HUES64 (cell line): ENCODE measurements around the gene SHKBP1.

Experiments
- H3K27ac ChIP-seq: 2 replicates; pipeline ENCODE4 v1.7.0; 2013; ENCODE audit warnings: low read depth, low read length, inconsistent platforms
- H3K27me3 ChIP-seq: 2 replicates; pipeline ENCODE4 v1.6.1; 2013; ENCODE audit warnings: mild to moderate bottlenecking, low read length; ENCODE audit not compliant: insufficient read depth
- H3K36me3 ChIP-seq: 2 replicates; pipeline ENCODE4 v1.6.1; 2013; ENCODE audit warnings: mild to moderate bottlenecking, low read length; ENCODE audit not compliant: insufficient read depth
- H3K4me1 ChIP-seq: 2 replicates; pipeline ENCODE4 v1.6.1; 2013; ENCODE audit warnings: mild to moderate bottlenecking, low read length, moderate library complexity; ENCODE audit not compliant: insufficient read depth
- H3K4me3 ChIP-seq: 2 replicates; pipeline ENCODE4 v1.5.1; 2013; ENCODE audit warnings: mild to moderate bottlenecking, low read length, moderate library complexity
- H3K9ac ChIP-seq: 2 replicates; pipeline ENCODE4 v1.6.1; 2013; ENCODE audit warnings: mild to moderate bottlenecking, low read depth, low read length
- H3K9me3 ChIP-seq: 2 replicates; pipeline ENCODE4 v1.6.1; 2013; ENCODE audit warnings: low read depth, low read length; ENCODE audit not compliant: insufficient read depth
- WGBS: fragments of 150-250, 120-280 bp; methylation state at CpG from one replicate; pipeline ENCODE4 v1.1.7; 2013; ENCODE audit warnings: missing lambda C conversion rate; 5-methylcytosine and 5-hydroxymethylcytosine counted together

Gene SHKBP1

DNA sequence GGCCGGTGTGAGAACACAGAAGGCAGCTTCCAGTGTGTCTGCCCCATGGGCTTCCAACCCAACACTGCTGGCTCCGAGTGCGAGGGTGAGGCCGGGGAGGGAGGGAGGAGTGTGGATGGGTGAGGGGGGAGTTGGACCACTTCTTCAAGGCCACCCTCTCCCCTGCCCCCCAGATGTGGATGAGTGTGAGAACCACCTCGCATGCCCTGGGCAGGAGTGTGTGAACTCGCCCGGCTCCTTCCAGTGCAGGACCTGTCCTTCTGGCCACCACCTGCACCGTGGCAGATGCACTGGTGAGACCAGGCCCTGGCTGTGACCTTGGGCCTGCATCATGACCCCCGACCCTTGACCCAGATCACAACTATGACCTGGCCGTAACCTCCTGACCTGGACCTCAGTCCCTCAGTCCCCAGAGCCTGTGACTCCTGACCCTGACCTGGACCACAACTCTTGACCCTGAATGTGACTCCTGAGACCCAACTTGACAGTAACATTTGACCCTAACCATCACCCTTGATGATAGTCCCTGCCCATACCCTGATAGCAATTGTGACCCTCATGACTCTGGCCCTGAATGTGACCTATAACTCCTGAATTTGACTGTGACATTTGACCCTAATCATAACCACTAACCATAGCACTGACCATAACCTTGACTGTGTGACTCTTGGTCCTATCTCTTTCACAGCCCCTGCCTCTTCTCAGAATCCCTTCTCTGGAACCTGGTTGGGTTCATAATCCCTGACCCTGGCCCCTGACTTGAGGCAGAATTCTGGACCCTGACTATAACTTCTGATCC, 35.4 kb downstream of the SHKBP1 start:
- H3K27me3 ChIP-seq = peaks cover 52% of the 10 kb centered on the region
- H3K9me3 ChIP-seq = no peaks in the 10 kb centered on the region
- no peak overlapping the region for H3K27ac ChIP-seq
- H3K36me3 ChIP-seq = peaks cover 10% of the 10 kb centered on the region; the same call in 1 of the 2 replicates
- H3K4me3 ChIP-seq = no peak overlapping the region
- no peak overlapping the region for H3K9ac ChIP-seq
- 95% methylated on average over 10 of the region's 10 CpGs for WGBS
- peaks cover 10% of the 10 kb centered on the region; the same call in 1 of the 2 replicates for H3K4me1 ChIP-seq

- WGBS = 18% methylated on average over 50 of the region's 50 CpGs
- H3K36me3 ChIP-seq = peaks cover 14% of the 10 kb centered on the region; the same call in 1 of the 2 replicates
- peak overlapping the region; percentile 72 for H3K4me3 ChIP-seq
- peaks cover 8% of the 10 kb centered on the region; the same call in 1 of the 2 replicates for H3K4me1 ChIP-seq
- peak overlapping the region; percentile 82; the same call in 1 of the 2 replicates for H3K27ac ChIP-seq
- H3K9ac ChIP-seq = peak overlapping the region; percentile 58
- peaks cover 43% of the 10 kb centered on the region for H3K27me3 ChIP-seq
- no peaks in the 10 kb centered on the region for H3K9me3 ChIP-seq
Measured at GRCh38 chr19:40612831-40613689, 36.4 kb downstream of the SHKBP1 start.

DNA sequence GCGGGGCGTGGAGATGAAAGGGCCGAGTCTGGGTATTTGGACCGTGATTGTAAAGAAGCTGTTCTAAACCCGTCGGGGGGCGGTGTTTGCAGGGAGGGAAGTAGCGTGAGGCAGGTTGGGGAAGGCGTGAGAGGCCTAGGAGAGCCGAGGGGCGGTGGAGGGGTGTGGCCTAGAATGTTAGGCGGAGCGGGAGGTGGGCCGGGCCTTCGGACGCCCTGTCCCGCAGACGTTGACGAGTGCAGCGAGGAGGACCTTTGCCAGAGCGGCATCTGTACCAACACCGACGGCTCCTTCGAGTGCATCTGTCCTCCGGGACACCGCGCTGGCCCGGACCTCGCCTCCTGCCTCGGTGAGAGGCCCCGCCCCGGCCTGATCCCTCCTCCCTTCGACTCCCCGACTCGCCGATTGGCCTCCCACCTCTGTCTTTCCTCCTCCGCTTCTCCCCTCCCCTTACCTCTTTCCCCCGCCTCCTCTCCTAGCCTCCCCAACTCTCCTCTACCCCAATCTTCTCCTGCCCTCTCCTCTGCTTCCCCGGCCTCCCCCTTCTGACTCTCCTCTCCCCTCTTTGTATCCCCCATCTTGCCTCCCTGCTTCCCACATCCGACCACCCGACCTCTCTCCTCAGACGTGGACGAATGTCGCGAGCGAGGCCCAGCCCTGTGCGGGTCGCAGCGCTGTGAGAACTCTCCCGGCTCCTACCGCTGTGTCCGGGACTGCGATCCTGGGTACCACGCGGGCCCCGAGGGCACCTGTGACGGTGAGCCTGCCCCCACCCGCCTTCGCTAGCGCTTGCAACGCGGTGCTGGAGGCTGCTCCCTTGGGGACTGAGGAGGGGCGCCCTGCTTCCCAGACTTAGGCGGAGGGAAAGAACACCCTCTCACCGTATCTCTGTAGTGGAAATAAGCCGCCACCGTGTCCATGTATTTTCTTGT, 37.3 kb downstream of the SHKBP1 start:
- H3K4me3 ChIP-seq = peak overlapping the region; percentile 72
- peaks cover 34% of the 10 kb centered on the region for H3K27me3 ChIP-seq
- peaks cover 8% of the 10 kb centered on the region; the same call in 1 of the 2 replicates for H3K4me1 ChIP-seq
- WGBS = under 1% methylated on average over 67 of the region's 67 CpGs
- H3K9me3 ChIP-seq = no peaks in the 10 kb centered on the region
- H3K9ac ChIP-seq = peak overlapping the region; percentile 58
- H3K27ac ChIP-seq = peak overlapping the region; percentile 91; the same call in 1 of the 2 replicates
- H3K36me3 ChIP-seq = peaks cover 22% of the 10 kb centered on the region; the same call in 1 of the 2 replicates

DNA sequence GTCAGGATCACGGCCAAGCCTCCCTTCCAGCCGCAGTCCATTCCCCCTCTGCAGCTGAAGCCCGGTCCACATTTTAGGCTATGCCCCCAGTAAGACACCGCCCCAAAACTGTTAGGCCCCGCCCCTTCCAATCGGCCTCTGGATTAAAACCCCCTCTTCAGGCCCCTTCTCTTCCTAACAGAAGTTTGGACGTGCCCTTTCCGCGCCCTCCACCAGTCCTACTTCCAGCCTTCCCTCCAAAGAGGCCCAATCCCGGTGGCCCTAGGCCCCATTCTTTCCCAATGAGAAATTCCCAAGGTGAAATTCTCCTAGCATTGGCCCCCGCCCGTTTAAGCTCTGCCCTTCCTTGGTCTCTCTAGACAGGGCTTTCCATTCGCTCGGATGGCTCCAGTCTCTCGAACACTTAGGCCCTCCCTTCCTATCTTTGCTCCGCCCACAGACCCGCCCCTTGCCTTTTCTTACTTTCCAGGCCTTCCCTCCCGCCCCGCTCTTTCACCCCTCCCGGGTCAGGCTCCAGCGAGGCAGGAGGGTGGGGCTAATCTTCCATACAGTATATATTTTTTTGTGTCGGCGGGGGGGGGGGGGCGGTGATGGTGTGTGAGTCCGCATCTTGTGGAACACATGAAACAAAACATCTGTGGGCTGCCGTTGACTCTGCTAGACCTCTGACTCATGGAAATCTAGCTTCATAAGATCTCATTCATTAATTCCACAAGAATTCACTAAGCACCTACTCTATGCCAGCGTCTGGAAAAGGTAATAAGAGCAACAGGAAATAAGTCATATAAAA, 38.1 kb downstream of the SHKBP1 start:
- H3K9ac ChIP-seq = peak overlapping the region; percentile 58; the same call in 1 of the 2 replicates
- 4% methylated on average over 18 of the region's 27 CpGs for WGBS

DNA sequence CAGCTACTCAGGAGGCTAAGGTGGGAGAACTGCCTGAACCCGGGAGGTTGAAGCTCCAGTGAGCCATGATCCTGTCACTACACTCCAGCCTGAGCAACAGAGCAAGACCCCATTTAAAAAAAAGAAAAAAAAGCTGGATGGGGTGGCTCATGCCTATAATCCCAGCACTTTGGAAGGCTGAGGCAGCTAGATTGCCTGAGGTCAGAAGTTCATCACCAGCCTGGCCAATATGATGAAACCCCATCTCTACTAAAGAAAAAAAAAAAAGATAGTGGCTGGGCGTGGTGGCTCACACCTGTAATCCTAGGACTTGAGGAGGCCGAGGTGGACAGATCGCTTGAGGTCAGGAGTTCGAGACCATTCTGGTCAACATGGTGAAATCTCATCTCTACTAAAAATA, 39.5 kb downstream of the SHKBP1 start:
- WGBS = 75% methylated on average over 5 of the region's 5 CpGs
- H3K9me3 ChIP-seq = no peaks in the 10 kb centered on the region
- peaks cover 36% of the 10 kb centered on the region for H3K36me3 ChIP-seq
- H3K27ac ChIP-seq = no peak overlapping the region
- H3K27me3 ChIP-seq = peaks cover 15% of the 10 kb centered on the region
- no peak overlapping the region for H3K4me3 ChIP-seq
- H3K9ac ChIP-seq = no peak overlapping the region
- no peaks in the 10 kb centered on the region for H3K4me1 ChIP-seq

More for the DNA sequence above, 38.1 kb downstream of the SHKBP1 start:
- Histone ChIP-seq H3K9me3 (no peaks in the 10 kb centered on the region), H3K36me3 (peaks cover 30% of the 10 kb centered on the region), H3K4me1 (peaks cover 8% of the 10 kb centered on the region; the same call in 1 of the 2 replicates), H3K4me3 (peak overlapping the region; percentile 72), H3K27ac (peak overlapping the region; percentile 91), H3K27me3 (peaks cover 27% of the 10 kb centered on the region)

- Histone ChIP-seq H3K4me1 (no peaks in the 10 kb centered on the region), H3K27ac (no peak overlapping the region), H3K27me3 (peaks cover 8% of the 10 kb centered on the region), H3K36me3 (peaks cover 43% of the 10 kb centered on the region), H3K9me3 (no peaks in the 10 kb centered on the region), H3K9ac (0 out of 2 replicates have a peak overlapping the region, but pooled peaks have one; percentile 4), H3K4me3 (no peak overlapping the region)
- 96% methylated on average over 17 of the region's 17 CpGs for WGBS
Measured at GRCh38 chr19:40616941-40617340, 40.3 kb downstream of the SHKBP1 start.

- no peaks in the 10 kb centered on the region for H3K4me1 ChIP-seq
- H3K9ac ChIP-seq = no peak overlapping the region
- no peak overlapping the region for H3K27ac ChIP-seq
- no peak overlapping the region for H3K4me3 ChIP-seq
- peaks cover 46% of the 10 kb centered on the region for H3K36me3 ChIP-seq
- no peaks in the 10 kb centered on the region for H3K27me3 ChIP-seq
- WGBS = 92% methylated on average over 4 of the region's 4 CpGs
- no peaks in the 10 kb centered on the region for H3K9me3 ChIP-seq
Measured at GRCh38 chr19:40617961-40618360, 41.3 kb downstream of the SHKBP1 start.

DNA sequence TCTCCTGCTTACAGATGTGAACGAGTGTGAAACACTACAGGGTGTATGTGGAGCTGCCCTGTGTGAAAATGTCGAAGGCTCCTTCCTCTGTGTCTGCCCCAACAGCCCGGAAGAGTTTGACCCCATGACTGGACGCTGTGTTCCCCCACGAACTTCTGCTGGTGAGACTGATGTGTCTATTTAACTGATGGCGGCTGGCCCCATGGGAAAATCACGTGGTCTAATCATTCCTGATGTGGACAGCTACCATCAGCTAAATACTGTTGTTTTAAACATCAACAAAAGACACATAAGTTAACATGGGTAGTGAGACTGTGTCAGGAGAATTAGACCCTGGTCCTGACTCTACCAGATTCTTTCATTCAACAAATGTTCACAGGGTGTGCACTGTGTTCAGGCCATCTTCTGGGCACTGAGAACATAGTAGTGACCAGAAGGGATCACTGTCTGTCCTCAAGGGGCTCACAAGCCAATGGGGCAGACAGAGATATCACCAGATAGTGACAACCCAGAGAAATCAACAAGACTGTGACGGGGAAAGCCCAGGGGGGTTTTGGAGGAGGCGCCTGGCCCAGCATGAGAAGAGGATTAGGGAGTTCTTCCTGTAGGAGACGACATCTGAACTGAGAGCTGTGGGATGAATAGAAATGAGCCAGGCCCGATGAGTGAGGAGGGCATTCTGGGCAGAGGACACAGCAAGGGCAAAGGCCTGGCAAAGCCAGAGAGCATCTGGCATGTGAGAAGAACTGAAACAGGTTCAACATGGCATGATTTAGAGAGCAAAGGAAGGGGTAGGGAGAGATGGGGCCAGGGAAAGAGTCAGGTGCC, 42.9 kb downstream of the SHKBP1 start:
- no peak overlapping the region for H3K9ac ChIP-seq
- H3K36me3 ChIP-seq = peaks cover 46% of the 10 kb centered on the region

DNA sequence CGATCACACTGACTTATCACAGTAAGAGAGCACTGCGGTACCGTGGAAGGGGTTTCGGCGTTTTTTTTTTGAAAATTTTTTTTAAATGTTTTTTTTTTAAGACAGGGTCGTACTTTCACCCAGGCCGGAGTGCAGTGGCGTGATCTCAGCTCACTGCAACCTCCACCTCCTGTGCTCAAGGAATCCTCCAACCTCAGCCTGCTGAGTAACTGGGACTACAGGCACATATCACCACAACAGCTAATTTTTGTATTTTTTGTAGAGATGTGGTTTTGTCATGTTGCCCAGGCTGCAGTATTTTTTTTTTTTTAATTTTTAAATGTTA, 43.5 kb downstream of the SHKBP1 start:
- H3K4me3 ChIP-seq = no peak overlapping the region
- no peaks in the 10 kb centered on the region; the same call in 1 of the 2 replicates for H3K4me1 ChIP-seq
- H3K9ac ChIP-seq = no peak overlapping the region
- H3K36me3 ChIP-seq = peaks cover 48% of the 10 kb centered on the region
- H3K27me3 ChIP-seq = no peaks in the 10 kb centered on the region
- H3K27ac ChIP-seq = no peak overlapping the region
- WGBS = 94% methylated on average over 8 of the region's 8 CpGs
- no peaks in the 10 kb centered on the region for H3K9me3 ChIP-seq

More for the DNA sequence above, 42.9 kb downstream of the SHKBP1 start:
- Histone ChIP-seq H3K27me3 (no peaks in the 10 kb centered on the region), H3K27ac (no peak overlapping the region), H3K4me1 (no peaks in the 10 kb centered on the region; the same call in 1 of the 2 replicates), H3K4me3 (no peak overlapping the region), H3K9me3 (no peaks in the 10 kb centered on the region)
- 83% methylated on average over 10 of the region's 11 CpGs for WGBS
